Measurements from ENCODE around the gene DHRS3. TPM values are rescaled to one million over a fixed set of nuclear protein-coding genes. Genes with fewer than 3 reads are reported as not detected.

The DHRS3 gene
- total and polyA plus RNA-seq, 2 donors (not counting 3 experiments of a cell fraction or from before 2014, with no cell fraction given): 54.3 to 75.2 TPM

GRCh38 chr1:12572522-12572921, 45.5 kb downstream of the DHRS3 start:
- H3K4me1 ChIP-seq (ENCODE audit: control insufficient read depth, extremely low read depth, insufficient read depth, low read length): peaks cover 4% of the 10 kb centered on the region
- no peak overlapping the region for H3K9ac ChIP-seq (replicated peaks; ENCODE audit: extremely low read depth, insufficient read depth, low read length)
- no peaks in the 10 kb centered on the region for H3K9me1 ChIP-seq (replicated peaks; ENCODE audit: control insufficient read depth, extremely low read depth, insufficient read depth, low read length)
- DNase-seq (ENCODE audit: low read depth, low spot score) (no peak), FAIRE-seq (no peak)
- TF ChIP-seq EZH2 (IDR thresholded peaks at IDR 0.05; ENCODE audit: borderline replicate concordance, low read depth, low read length, severe bottlenecking) (no peak), GATA2 (IDR thresholded peaks at IDR 0.05; ENCODE audit: insufficient read depth, insufficient read length, low read depth, low read length) (no peak), MYC (IDR thresholded peaks at IDR 0.05; ENCODE audit: low read depth, low read length) (no peak), JUN (IDR thresholded peaks at IDR 0.05; ENCODE audit: borderline replicate concordance, insufficient read depth, insufficient read length, low read depth) (no peak), MAX (IDR thresholded peaks at IDR 0.05; ENCODE audit: insufficient read depth, insufficient read length) (no peak), CTCF (IDR thresholded peaks at IDR 0.05; ENCODE audit: extremely low read depth in 1 of 2, insufficient read depth in 1 of 2, low read depth in 1 of 2, low read length in 2 of 2) (no peak), POLR2A (IDR thresholded peaks at IDR 0.05; ENCODE audit: low read depth, low read length) (no peak), POLR2AphosphoS5 (IDR thresholded peaks at IDR 0.05; ENCODE audit: insufficient read depth, low read depth, low read length) (no peak)
- H3K36me3 ChIP-seq (ENCODE audit: control insufficient read depth in 2 of 2, extremely low read depth in 1 of 2, insufficient read depth in 2 of 2, low read length in 2 of 2): peaks cover 0 to 32% of the 10 kb centered on the region in 2 experiments
- H3K4me3 ChIP-seq (replicated peaks in 1 of 3; ENCODE audit: insufficient read depth in 1 of 3, low read depth in 1 of 3, low read length in 3 of 3): no peak overlapping the region
- BruUV-seq (replicated peaks): no TSS peak
- no peaks in the 10 kb centered on the region for H4K20me1 ChIP-seq (replicated peaks; ENCODE audit: control insufficient read depth, extremely low read depth, insufficient read depth, low read length)
- CTCF ChIA-PET: no interaction called here
- POLR2A ChIA-PET: no interaction called here
- no peak overlapping the region for H3K4me2 ChIP-seq (ENCODE audit: insufficient read depth, low read length)
- intact Hi-C loops (cut with micrococcal nuclease): no loop called here
- H3K9me3 ChIP-seq (replicated peaks; ENCODE audit: control insufficient read depth, insufficient read depth, low read length): no peaks in the 10 kb centered on the region
- dilution Hi-C loops (cut with MboI; ENCODE audit: extremely low pct_ligation_motif_present, low sequenced_read_pairs): no loop called here
- no peak overlapping the region for H3K27ac ChIP-seq (ENCODE audit: insufficient read depth, low read depth, low read length)
- H2AFZ ChIP-seq (ENCODE audit: low read depth, low read length): no peak overlapping the region
- H3K79me2 ChIP-seq (ENCODE audit: control insufficient read depth, insufficient read depth, low read length): no peaks in the 10 kb centered on the region
- H3K27me3 ChIP-seq (ENCODE audit: control insufficient read depth in 2 of 2, insufficient read depth in 2 of 2, low read length in 2 of 2): no peaks in the 10 kb centered on the region
